KMS-11 (cell line): ENCODE measurements around the gene LHB.
A peak's percentile ranks its signal among the peaks of the same experiment; 100 is the strongest.

Experiments
- H2AFZ ChIP-seq: fragments of 200-600 bp; sonication (generic); 2 replicates; pipeline ENCODE4 v1.6.1; 2016; ENCODE audit warnings: antibody characterized with exemption, mixed run types, low read depth
- H3K27ac ChIP-seq: fragments of 200-600 bp; sonication (generic); 2 replicates; pipeline ENCODE4 v1.6.1; 2016; ENCODE audit warnings: mild to moderate bottlenecking, mixed run types
- H3K27me3 ChIP-seq: fragments of 200-600 bp; sonication (generic); 2 replicates; pipeline ENCODE4 v1.6.1; 2017; ENCODE audit warnings: mild to moderate bottlenecking, low read depth, mixed run types, moderate library complexity; ENCODE audit not compliant: insufficient read depth
- H3K36me3 ChIP-seq: fragments of 200-600 bp; sonication (generic); 2 replicates; pipeline ENCODE4 v1.6.1; 2017; ENCODE audit warnings: mild to moderate bottlenecking, mixed run types; ENCODE audit not compliant: insufficient read depth
- H3K4me1 ChIP-seq: fragments of 200-600 bp; sonication (generic); 2 replicates; pipeline ENCODE4 v1.6.1; 2016; ENCODE audit warnings: mild to moderate bottlenecking, low read depth, mixed run types; ENCODE audit not compliant: poor library complexity, severe bottlenecking
- H3K4me2 ChIP-seq: fragments of 200-600 bp; sonication (generic); 2 replicates; pipeline ENCODE4 v1.7.0; 2016; ENCODE audit warnings: mild to moderate bottlenecking, mixed run types
- H3K4me3 ChIP-seq: fragments of 200-600 bp; sonication (generic); IDR thresholded peaks from 2 replicates; pipeline ENCODE4 v1.6.1; 2017; ENCODE audit warnings: low read depth, low read length, mixed read lengths; ENCODE audit not compliant: insufficient read depth
- H3K79me2 ChIP-seq: fragments of 200-600 bp; sonication (generic); 2 replicates; pipeline ENCODE4 v1.6.1; 2016; ENCODE audit warnings: low read depth, mixed run types; ENCODE audit not compliant: insufficient read depth
- H3K9ac ChIP-seq: fragments of 200-600 bp; sonication (generic); 2 replicates; pipeline ENCODE4 v1.6.1; 2016; ENCODE audit warnings: mild to moderate bottlenecking, mixed run types
- H4K20me1 ChIP-seq: fragments of 200-600 bp; sonication (generic); 2 replicates; pipeline ENCODE4 v1.6.1; 2016; ENCODE audit warnings: mild to moderate bottlenecking, mixed run types; ENCODE audit not compliant: insufficient read depth
- CTCF ChIP-seq: fragments of 200-600 bp; sonication (generic); conservative IDR thresholded peaks from 2 replicates; pipeline ENCODE4 v1.6.1; 2017; ENCODE audit warnings: low read depth, mild to moderate bottlenecking, antibody characterized with exemption, low read length, moderate library complexity, mixed read lengths

Gene LHB

GRCh38 chr19:49017666-49018351, 918 bp upstream of the LHB start:
- H3K4me2 ChIP-seq, result peak overlapping the region; percentile 73
- no peak overlapping the region for H3K4me3 ChIP-seq
- H3K27ac ChIP-seq, result no peak overlapping the region
- no peaks in the 10 kb centered on the region for H3K4me1 ChIP-seq
- no peaks in the 10 kb centered on the region for H3K79me2 ChIP-seq
- TF ChIP-seq CTCF, result peak; percentile 53
- H2AFZ ChIP-seq, result peak overlapping the region; percentile 14; the same call in 1 of the 2 replicates
- peaks cover 30% of the 10 kb centered on the region for H3K27me3 ChIP-seq
- H3K9ac ChIP-seq, result no peak overlapping the region; the same call in 1 of the 2 replicates
- no peaks in the 10 kb centered on the region for H4K20me1 ChIP-seq
- no peaks in the 10 kb centered on the region for H3K36me3 ChIP-seq

- H3K4me1 ChIP-seq, result no peaks in the 10 kb centered on the region
- TF ChIP-seq CTCF, result no peak
- H3K4me3 ChIP-seq, result no peak overlapping the region
- H4K20me1 ChIP-seq, result no peaks in the 10 kb centered on the region
- H3K4me2 ChIP-seq, result no peak overlapping the region
- no peak overlapping the region for H3K9ac ChIP-seq
- H3K27ac ChIP-seq, result no peak overlapping the region
- no peaks in the 10 kb centered on the region for H3K36me3 ChIP-seq
- peaks cover 26% of the 10 kb centered on the region for H3K27me3 ChIP-seq
- H3K79me2 ChIP-seq, result no peaks in the 10 kb centered on the region
- H2AFZ ChIP-seq, result no peak overlapping the region
Observed at GRCh38 chr19:49016067-49016839, 638 bp downstream of the LHB start.

GRCh38 chr19:49014870-49015255, 2.0 kb downstream of the LHB start:
- H3K36me3 ChIP-seq, result no peaks in the 10 kb centered on the region
- no peak overlapping the region for H3K27ac ChIP-seq
- H2AFZ ChIP-seq, result no peak overlapping the region
- peaks cover 13% of the 10 kb centered on the region for H3K27me3 ChIP-seq
- H4K20me1 ChIP-seq, result no peaks in the 10 kb centered on the region
- H3K79me2 ChIP-seq, result no peaks in the 10 kb centered on the region
- no peaks in the 10 kb centered on the region for H3K4me1 ChIP-seq
- TF ChIP-seq CTCF, result no peak
- no peak overlapping the region for H3K4me2 ChIP-seq
- H3K9ac ChIP-seq, result no peak overlapping the region
- H3K4me3 ChIP-seq, result no peak overlapping the region

GRCh38 chr19:49014123-49014869, 2.6 kb downstream of the LHB start:
- Histone ChIP-seq H3K27ac (no peak overlapping the region), H3K9ac (no peak overlapping the region), H4K20me1 (no peaks in the 10 kb centered on the region), H3K4me3 (no peak overlapping the region), H3K36me3 (no peaks in the 10 kb centered on the region), H3K4me2 (no peak overlapping the region), H3K27me3 (peaks cover 13% of the 10 kb centered on the region), H3K4me1 (no peaks in the 10 kb centered on the region), H2AFZ (no peak overlapping the region), H3K79me2 (no peaks in the 10 kb centered on the region)
- TF ChIP-seq CTCF, result no peak
